Skeletal muscle tissue (tissue), 4 donors: ENCODE measurements around the gene SUCLA2. TPM values are rescaled to one million over a fixed set of nuclear protein-coding genes. Genes with fewer than 3 reads are reported as not detected.
A peak's percentile ranks its signal among the peaks of the same experiment; 100 is the strongest.
"Not testable (repeated sequence)": the region's sequence is repeated elsewhere in the genome, so short reads cannot be mapped to it uniquely, and the experiment has no call there.

Experiments used
- H3K27ac ChIP-seq: one replicate; pipeline ENCODE4 v1.7.0; 2013; ENCODE audit warnings: mild to moderate bottlenecking, low read depth, low read length, inconsistent platforms
- H3K27me3 ChIP-seq, 3 donors: one replicate each; pipeline ENCODE4 v1.7.0; 2013; ENCODE audit warnings: low read length in 3 of 3; ENCODE audit not compliant: control insufficient read depth in 3 of 3, insufficient read depth in 3 of 3
- H3K36me3 ChIP-seq, 3 donors: one replicate each; pipeline ENCODE4 v1.7.0; 2013; ENCODE audit warnings: low read length in 3 of 3; ENCODE audit not compliant: control insufficient read depth in 3 of 3, insufficient read depth in 3 of 3
- H3K4me1 ChIP-seq, 3 donors: one replicate each; pipeline ENCODE4 v1.7.0; 2013; ENCODE audit warnings: low read length in 3 of 3, mild to moderate bottlenecking in 3 of 3; ENCODE audit not compliant: control insufficient read depth in 3 of 3, insufficient read depth in 3 of 3
- H3K4me3 ChIP-seq, 3 donors: one replicate each; pipeline ENCODE4 v1.7.0; 2013; ENCODE audit warnings: low read length in 3 of 3
- H3K9ac ChIP-seq, 3 donors: one replicate each; pipeline ENCODE4 v1.7.0; 2013; ENCODE audit warnings: low read length in 3 of 3, mild to moderate bottlenecking in 3 of 3, moderate library complexity in 2 of 3, low read depth in 1 of 3
- H3K9me3 ChIP-seq, 3 donors: one replicate each; pipeline ENCODE4 v1.7.0; 2013; ENCODE audit warnings: low read length in 3 of 3; ENCODE audit not compliant: control insufficient read depth in 3 of 3
- total RNA-seq: library from RNA; depleted of rRNA; stranded (reverse); fragments of >200 nt; gene quantifications from one replicate; pipeline ENCODE4 v1.2.3, GENCODE V29; 2014
- donor health status: Osteomylitis.

Gene SUCLA2
- total RNA-seq, 1 donor from 2014 or later, result 47.0 TPM

DNA sequence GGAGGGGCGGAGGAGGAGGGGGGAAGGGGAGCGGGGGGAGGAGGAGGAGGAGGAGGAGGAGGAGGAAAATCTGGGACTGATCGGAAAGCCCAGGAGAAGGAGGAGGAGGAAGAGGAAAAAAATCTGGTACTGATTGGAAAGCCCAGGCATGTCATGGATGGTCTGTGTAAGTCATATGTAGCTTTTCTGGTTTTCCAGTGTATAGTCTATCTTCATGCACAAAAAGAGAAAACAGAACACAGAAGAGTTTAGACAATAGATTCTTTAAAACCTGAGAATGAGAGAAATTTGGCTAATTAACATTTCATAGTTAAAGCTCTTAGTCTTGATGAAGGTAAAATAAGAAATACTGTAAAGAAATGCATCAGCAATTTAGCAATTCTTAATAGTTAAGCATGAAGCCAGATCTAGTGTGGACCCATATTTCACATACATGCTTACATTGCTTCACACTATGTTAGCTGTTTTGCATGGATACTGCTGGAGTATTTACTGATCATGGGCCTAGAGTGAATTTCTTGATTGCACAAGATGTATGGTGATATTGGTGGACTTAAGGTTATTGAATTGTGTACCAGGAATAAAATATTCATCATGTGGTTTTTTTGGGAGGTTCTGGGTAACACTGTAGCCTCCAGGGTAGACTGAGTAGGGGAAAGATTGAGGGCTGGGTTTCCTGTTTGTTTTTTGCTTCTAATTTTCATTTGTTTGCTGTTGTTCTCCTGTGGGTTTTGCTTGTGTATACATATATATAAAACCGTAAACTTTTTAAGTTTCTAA, 41.4 kb downstream of the SUCLA2 start:
- Histone ChIP-seq H3K9me3 (no peaks in the 10 kb centered on the region), H3K36me3 (peaks cover 11 to 40% (median 19%) of the 10 kb centered on the region in 3 donors), H3K4me3 (no peak overlapping the region), H3K27me3 (no peaks in the 10 kb centered on the region), H3K27ac (no peak overlapping the region), H3K4me1 (no peaks in the 10 kb centered on the region), H3K9ac (no peak overlapping the region)

DNA sequence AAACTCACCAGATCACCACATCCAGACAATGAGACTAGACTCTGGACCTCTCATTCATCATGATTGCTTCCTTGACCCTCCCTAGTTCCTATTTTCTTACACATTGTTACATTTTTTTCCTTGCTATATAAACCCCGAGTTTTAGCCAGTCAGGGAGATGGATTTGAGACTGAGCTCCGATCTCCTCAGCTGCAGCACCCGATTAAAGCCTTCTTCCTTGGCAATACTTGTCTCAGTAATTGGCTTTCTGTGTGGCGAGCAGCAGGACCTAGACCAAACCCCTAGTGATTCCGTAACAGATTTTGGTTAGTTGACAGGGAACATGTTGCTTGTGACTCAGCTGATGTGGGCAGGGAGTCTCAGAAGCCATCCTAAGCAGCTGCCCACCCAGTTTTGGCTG, 44.0 kb downstream of the SUCLA2 start:
- H3K4me3 ChIP-seq, result no peak overlapping the region
- H3K27ac ChIP-seq, result no peak overlapping the region
- no peaks in the 10 kb centered on the region for H3K4me1 ChIP-seq
- H3K9me3 ChIP-seq, result no peaks in the 10 kb centered on the region
- peaks cover 0 to 29% (median 12%) of the 10 kb centered on the region in 3 donors for H3K36me3 ChIP-seq
- H3K27me3 ChIP-seq, result no peaks in the 10 kb centered on the region
- H3K9ac ChIP-seq, result no peak overlapping the region

DNA sequence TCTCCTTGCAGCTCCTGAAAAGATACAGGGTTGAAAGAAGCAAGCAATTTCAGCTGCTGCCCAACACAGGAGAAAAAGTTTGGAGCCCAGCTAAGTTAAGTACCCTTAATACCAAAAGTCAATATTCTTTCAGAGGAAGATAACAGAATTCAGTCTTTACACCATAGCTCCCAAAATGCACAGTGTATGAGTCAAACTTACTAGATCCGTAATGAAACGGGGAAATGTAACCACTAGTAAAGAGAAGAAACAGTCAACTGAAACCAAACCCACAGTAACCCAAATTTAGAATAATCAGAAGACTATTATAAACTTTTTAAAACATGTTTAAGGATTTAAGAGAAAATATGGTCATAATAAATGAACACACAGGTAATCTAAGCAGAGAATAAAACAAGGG, 45.2 kb downstream of the SUCLA2 start:
- Histone ChIP-seq H3K9me3 (no peaks in the 10 kb centered on the region), H3K4me3 (no peak overlapping the region), H3K9ac (no peak overlapping the region), H3K36me3 (peaks cover 0 to 26% (median 11%) of the 10 kb centered on the region in 3 donors), H3K4me1 (no peaks in the 10 kb centered on the region), H3K27ac (no peak overlapping the region), H3K27me3 (no peaks in the 10 kb centered on the region)

DNA sequence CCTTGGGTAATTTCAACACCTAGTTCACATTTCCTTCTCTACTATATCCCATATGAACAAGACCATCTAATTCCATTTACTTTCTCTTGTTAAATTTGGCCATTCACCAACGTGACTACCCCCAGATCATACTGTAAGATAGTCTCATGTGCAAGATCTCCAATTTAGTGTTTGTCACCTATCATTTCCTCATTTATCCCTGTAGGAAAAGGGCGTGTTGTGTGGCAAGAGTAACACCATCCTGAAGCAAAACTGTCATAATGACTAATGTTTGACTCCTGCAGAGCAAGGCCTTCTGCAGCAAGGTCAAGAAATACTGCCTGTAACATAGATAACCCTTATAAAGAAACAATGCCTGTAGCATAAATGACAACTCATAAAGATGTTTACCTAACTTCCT, 51.3 kb downstream of the SUCLA2 start:
- Histone ChIP-seq H3K4me1 (no peaks in the 10 kb centered on the region), H3K9me3 (no peaks in the 10 kb centered on the region), H3K27ac (no peak overlapping the region), H3K36me3 (peaks cover 5 to 21% (median 13%) of the 10 kb centered on the region in 3 donors), H3K27me3 (no peaks in the 10 kb centered on the region), H3K4me3 (no peak overlapping the region), H3K9ac (no peak overlapping the region)

DNA sequence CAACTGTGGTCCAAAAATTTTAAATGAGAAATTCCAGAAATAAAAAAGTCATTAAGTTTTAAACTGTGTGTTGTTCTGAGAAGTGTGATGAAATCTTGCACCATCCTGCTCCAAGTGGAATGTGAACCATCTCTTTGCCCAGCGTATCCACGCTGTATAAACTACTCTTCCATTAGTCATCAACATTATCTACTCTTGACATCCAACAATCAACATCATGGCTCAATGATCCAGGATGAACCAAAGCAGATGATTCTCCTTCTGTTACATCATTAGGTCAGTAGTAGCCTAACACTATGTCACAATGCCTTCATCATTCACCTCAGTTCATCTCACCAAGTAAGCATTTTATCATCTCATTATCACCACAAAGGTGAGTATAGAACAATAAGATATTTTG, 55.3 kb downstream of the SUCLA2 start:
- Histone ChIP-seq H3K9me3 (no peaks in the 10 kb centered on the region), H3K4me3 (no peak overlapping the region), H3K36me3 (peaks cover 8 to 29% (median 28%) of the 10 kb centered on the region in 3 donors), H3K9ac (no peak overlapping the region), H3K27ac (no peak overlapping the region), H3K27me3 (no peaks in the 10 kb centered on the region), H3K4me1 (no peaks in the 10 kb centered on the region)

DNA sequence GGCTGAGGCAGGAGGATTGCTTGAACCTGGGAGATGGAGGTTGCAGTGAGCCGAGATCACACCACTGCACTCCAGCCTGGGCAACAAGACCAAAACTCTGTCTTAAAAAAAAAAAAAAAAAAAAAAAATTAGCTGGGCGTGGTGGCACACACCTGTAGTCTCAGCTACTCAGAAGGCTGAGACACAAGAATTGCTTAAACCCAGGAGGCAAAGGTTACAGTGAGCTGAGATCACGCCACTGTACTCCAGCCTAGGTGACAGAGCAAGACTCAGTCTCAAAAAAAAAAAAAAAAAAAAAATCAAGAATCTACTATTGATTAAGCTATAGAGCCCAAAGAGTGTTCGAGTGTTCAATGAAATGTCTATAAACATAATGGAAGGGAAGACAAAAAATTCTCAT, 55.9 kb downstream of the SUCLA2 start:
- H3K4me1 ChIP-seq, H3K27ac ChIP-seq, H3K4me3 ChIP-seq, H3K9me3 ChIP-seq, H3K27me3 ChIP-seq, H3K9ac ChIP-seq: not testable (repeated sequence)
- peaks cover 8 to 29% (median 26%) of the 10 kb centered on the region in 3 donors for H3K36me3 ChIP-seq

DNA sequence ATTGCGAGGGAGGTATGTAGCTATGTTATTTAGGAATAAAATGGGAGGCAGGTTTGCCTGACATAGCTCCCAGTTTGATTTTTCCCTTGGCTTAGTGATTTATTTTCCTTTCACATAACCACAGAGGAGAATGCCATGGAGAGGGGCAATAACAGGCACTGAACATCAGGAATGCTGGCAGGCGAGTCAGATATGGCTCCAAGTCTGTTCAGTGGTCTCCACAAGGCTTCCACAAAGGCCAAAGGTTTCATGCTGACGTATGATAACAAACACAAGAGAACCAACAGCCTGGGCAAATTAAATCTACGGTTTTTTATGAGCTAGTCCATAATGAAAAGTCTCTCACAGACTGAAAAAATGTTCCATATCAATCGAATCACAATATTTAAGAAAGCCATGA, 66.7 kb downstream of the SUCLA2 start:
- Histone ChIP-seq H3K4me1 (peaks cover 8 to 11% (median 11%) of the 10 kb centered on the region in 3 donors), H3K9me3 (no peaks in the 10 kb centered on the region), H3K27me3 (no peaks in the 10 kb centered on the region), H3K36me3 (peaks cover 0 to 2% (median 0%) of the 10 kb centered on the region in 3 donors), H3K27ac (no peak overlapping the region), H3K4me3 (no peak overlapping the region), H3K9ac (no peak overlapping the region)

DNA sequence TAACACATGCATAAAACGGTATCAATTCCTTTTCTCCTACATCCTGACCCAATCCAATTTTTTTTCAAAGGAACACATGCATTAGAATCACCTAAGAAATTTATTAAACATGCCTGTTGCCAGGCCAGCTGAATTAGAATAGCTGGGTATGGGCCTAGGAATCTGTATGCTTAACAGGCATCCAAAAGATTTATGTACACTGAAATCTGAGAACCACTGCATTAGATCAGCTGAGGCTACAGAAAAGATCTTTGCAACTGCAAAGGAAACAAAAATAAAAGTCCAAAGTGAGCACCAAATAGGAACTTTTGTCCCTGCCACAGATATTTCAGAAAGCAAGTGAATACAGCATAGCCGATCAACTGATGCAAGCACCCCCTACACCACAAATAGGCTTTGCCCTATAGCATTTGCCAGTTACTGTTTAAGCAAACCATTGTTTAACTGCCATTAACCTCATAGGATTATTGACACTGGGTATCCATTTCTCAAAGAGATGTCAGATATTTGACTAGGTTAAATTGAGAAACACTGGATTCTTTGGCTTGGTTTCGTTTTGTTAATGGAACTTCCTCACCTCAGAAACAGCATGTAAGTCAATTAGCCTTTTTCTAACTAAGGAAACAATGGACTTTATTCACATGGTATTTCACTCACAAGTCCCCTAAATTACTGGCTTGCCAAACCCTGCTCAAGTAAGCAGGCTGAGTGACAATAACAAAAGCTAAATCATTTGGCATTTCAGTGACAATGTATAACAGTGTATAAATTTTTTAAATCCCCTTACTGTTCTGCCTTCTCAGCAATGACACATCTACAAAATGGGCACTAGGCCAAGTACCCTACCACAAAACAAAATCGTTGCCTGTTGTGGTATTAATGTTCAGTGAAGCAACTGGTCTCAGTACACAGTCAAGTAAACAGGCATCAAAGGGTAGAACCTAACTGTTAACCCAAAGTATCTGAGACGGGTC, 67.8 kb downstream of the SUCLA2 start:
- peaks cover 8 to 11% (median 11%) of the 10 kb centered on the region in 3 donors for H3K4me1 ChIP-seq
- H3K27me3 ChIP-seq, result no peaks in the 10 kb centered on the region
- peaks cover 0 to 1% (median 0%) of the 10 kb centered on the region in 3 donors for H3K36me3 ChIP-seq
- peak overlapping the region in 1 of 3 donors; percentile 21 for H3K9ac ChIP-seq
- H3K4me3 ChIP-seq, result peak overlapping the region in 1 of 3 donors; percentile 4
- no peak overlapping the region for H3K27ac ChIP-seq
- H3K9me3 ChIP-seq, result no peaks in the 10 kb centered on the region

DNA sequence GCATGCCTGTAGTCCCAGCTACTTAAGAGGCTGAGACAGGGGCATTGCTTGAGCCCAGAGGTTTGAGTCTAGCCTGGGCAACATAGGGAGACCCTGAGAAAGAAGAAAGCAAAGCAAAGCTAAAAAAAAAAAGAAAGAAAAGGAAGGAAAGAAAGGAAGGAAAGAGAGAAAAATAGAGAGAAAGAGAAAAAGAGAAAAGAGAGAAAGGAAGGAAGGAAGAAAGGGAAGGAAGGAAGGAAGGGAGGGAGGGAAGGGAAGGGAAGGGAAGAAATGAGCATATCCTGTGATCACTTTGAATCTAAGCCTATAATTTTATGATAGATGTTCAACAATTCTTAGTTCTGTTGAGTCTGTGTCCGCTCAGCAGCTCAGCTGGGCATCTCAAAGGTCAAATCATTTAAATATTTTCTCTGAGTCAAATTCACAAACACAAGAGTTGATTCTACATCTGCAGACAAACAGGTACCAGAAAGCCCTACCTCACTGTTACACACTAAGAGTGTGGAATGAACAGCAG, 70.4 kb downstream of the SUCLA2 start:
- no peaks in the 10 kb centered on the region for H3K27me3 ChIP-seq
- no peak overlapping the region for H3K27ac ChIP-seq

More for the DNA sequence above, 70.4 kb downstream of the SUCLA2 start:
- H3K9me3 ChIP-seq, result no peaks in the 10 kb centered on the region
- no peak overlapping the region for H3K4me3 ChIP-seq
- H3K36me3 ChIP-seq, result no peaks in the 10 kb centered on the region
- peaks cover 8 to 11% (median 11%) of the 10 kb centered on the region in 3 donors for H3K4me1 ChIP-seq
- no peak overlapping the region for H3K9ac ChIP-seq
